HepG2 (cell line): ENCODE results near the gene AP4S1. TPM values are rescaled to one million over a fixed set of nuclear protein-coding genes. Genes with fewer than 3 reads are reported as not detected.
A peak's percentile ranks its signal among the peaks of the same experiment; 100 is the strongest.

Source experiments
- AFF4 ChIP-seq: sonication (generic); formaldehyde crosslinking; IDR thresholded peaks from 2 replicates; pipeline ENCODE4 v1.4.0; 2020; ENCODE audit warnings: missing genetic modification reagents
- FUBP1 ChIP-seq: sonication (generic); formaldehyde crosslinking; IDR thresholded peaks from 2 replicates; pipeline ENCODE4 v1.5.1; 2020; ENCODE audit warnings: missing genetic modification reagents, mild to moderate bottlenecking, borderline replicate concordance
- HDAC6 ChIP-seq: fragments of 200-600 bp; sonication (generic); IDR thresholded peaks from 2 replicates; pipeline ENCODE4 v1.7.0; 2017; ENCODE audit warnings: mild to moderate bottlenecking, antibody characterized with exemption, low read length, low read depth
- NBN ChIP-seq: fragments of 450-650 bp; conservative IDR thresholded peaks from 2 replicates; pipeline ENCODE4 v1.6.1; 2017
- NFE2 ChIP-seq: sonication (generic); formaldehyde crosslinking; IDR thresholded peaks from 2 replicates; pipeline ENCODE4 v1.4.0; 2020; ENCODE audit warnings: missing genetic modification reagents
- NFYB ChIP-seq: sonication (generic); formaldehyde crosslinking; IDR thresholded peaks from 2 replicates; pipeline ENCODE4 v1.4.0; 2020; ENCODE audit warnings: missing genetic modification reagents
- SMAD3 ChIP-seq: sonication (generic); formaldehyde crosslinking; IDR thresholded peaks from 2 replicates; pipeline ENCODE4 v1.4.0; 2020; ENCODE audit warnings: missing genetic modification reagents
- SRSF9 ChIP-seq: fragments of 200-400 bp; formaldehyde crosslinking; IDR thresholded peaks from 2 replicates; pipeline ENCODE4 v1.6.1; 2018; ENCODE audit warnings: borderline replicate concordance, mild to moderate bottlenecking, low read depth, low read length; ENCODE audit not compliant: insufficient read depth, poor library complexity, severe bottlenecking
- ZBTB21 ChIP-seq: sonication (generic); formaldehyde crosslinking; IDR thresholded peaks from 2 replicates; pipeline ENCODE4 v1.4.0; 2020; ENCODE audit warnings: missing genetic modification reagents
- ZBTB40 ChIP-seq, 2 experiments: fragments of 450-650 bp in 1 of 2; sonication (generic) in 1 of 2; formaldehyde crosslinking in 1 of 2; IDR thresholded peaks; 2 replicates each; pipeline versions ENCODE4 v1.6.1 to v1.8.0; 2016 to 2022; ENCODE audit warnings: antibody characterized with exemption in 1 of 2, mild to moderate bottlenecking in 1 of 2, missing genetic modification reagents in 1 of 2
- ZNF564 ChIP-seq: sonication (generic); formaldehyde crosslinking; IDR thresholded peaks from 2 replicates; pipeline ENCODE4 v1.8.1; 2023; ENCODE audit warnings: mild to moderate bottlenecking, missing genetic modification reagents
- ZNF773 ChIP-seq: sonication (generic); formaldehyde crosslinking; IDR thresholded peaks from 2 replicates; pipeline ENCODE4 v1.4.0; 2020; ENCODE audit warnings: missing genetic modification reagents, borderline replicate concordance
- polyA plus RNA-seq, 8 experiments: library from polyadenylated mRNA; depleted of rRNA in 3 of 8; stranded (reverse) in 7 of 8; unstranded in 1 of 8; fragments of >200 nt; fragmentation: Illumina TruSeq in 4 of 8; extraction: Trizol in 4 of 8; gene quantifications; 2 replicates each; pipeline versions ENCODE4 v1.2.1 to v1.2.3, GENCODE V29; 2011 to 2016; ENCODE audit warnings: low read depth in 4 of 8, missing spikeins in 1 of 8, mixed read lengths in 1 of 8; ENCODE audit not compliant: insufficient read depth in 1 of 8
- total RNA-seq, 5 experiments: library from RNA; depleted of rRNA; stranded (reverse); fragments of >200 nt; fragmentation: Illumina TruSeq; extraction: Trizol; gene quantifications; 2 replicates each; pipeline ENCODE4 v1.2.3, GENCODE V29; 2016; ENCODE audit warnings: low read depth in 1 of 5

AP4S1 gene
- total and polyA plus RNA-seq, 2 of the 13 experiments (the other 11 are each of a cell fraction or from before 2014, with no cell fraction given) = 3.9 to 21.1 TPM

GRCh38 chr14:31025367-31026076 is at the start of gene AP4S1 (continued):
- TF ChIP-seq AFF4 (CRISPR knock-in tag) (peak; percentile 92), NFE2 (CRISPR knock-in tag) (no peak), SMAD3 (CRISPR knock-in tag) (peak; percentile 18), HDAC6 (peak; percentile 20; the same call in 1 of the 2 replicates), ZBTB40 (IDR thresholded peaks at IDR 0.05) (no peak), ZBTB40 (CRISPR knock-in tag; IDR thresholded peaks at IDR 0.05) (no peak; the same call in none of the 2 replicates), NFYB (CRISPR knock-in tag) (0 out of 2 replicates have a peak, but pooled peaks have one; percentile 19), SRSF9 (no peak), FUBP1 (CRISPR knock-in tag) (peak; percentile 41; the same call in 1 of the 2 replicates), NBN (no peak), ZNF564 (CRISPR knock-in tag) (no peak; the same call in none of the 2 replicates), ZNF773 (CRISPR knock-in tag) (no peak), ZBTB21 (CRISPR knock-in tag) (peak; percentile 52; the same call in 1 of the 2 replicates)
